ENCODE data around the gene GAREM2. TPM values are rescaled to one million over a fixed set of nuclear protein-coding genes. Genes with fewer than 3 reads are reported as not detected.

The GAREM2 gene
- total and polyA plus RNA-seq, 4 donors, result 0.08 to 0.28 (median 0.16) TPM

GRCh38 chr2:26190369-26190768, 17.5 kb downstream of the GAREM2 start:
- no peak overlapping the region for H3K9ac ChIP-seq (ENCODE audit: low read depth in 1 of 2, low read length in 2 of 2)
- 93% methylated on average over 7 of the region's 7 CpGs for WGBS
- DNase-seq (ENCODE audit: low spot score), result no peak
- peaks cover 6 to 51% (median 40%) of the 10 kb centered on the region in 4 donors for H3K36me3 ChIP-seq (ENCODE audit: control insufficient read depth in 4 of 4, insufficient read depth in 3 of 4, low read depth in 1 of 4, low read length in 3 of 4)
- no peak overlapping the region for H3K27ac ChIP-seq (ENCODE audit: low read depth in 1 of 2, low read length in 2 of 2)
- no peaks in the 10 kb centered on the region for H3K4me1 ChIP-seq (ENCODE audit: control insufficient read depth in 4 of 4, insufficient read depth in 4 of 4, low read length in 3 of 4)
- TF ChIP-seq MAX (IDR thresholded peaks at IDR 0.05) (no peak), HNF4A (conservative IDR thresholded peaks at IDR 0.05) (no peak), FOXA1 (IDR thresholded peaks at IDR 0.05) (no peak), ATF3 (IDR thresholded peaks at IDR 0.05) (no peak), RAD21 (IDR thresholded peaks at IDR 0.05) (no peak), RXRA (IDR thresholded peaks at IDR 0.05) (no peak), ZBTB33 (IDR thresholded peaks at IDR 0.05) (no peak), FOXA2 (IDR thresholded peaks at IDR 0.05) (no peak), CTCF (IDR thresholded peaks at IDR 0.05; ENCODE audit: low read depth, low read length, missing input control) (no peak), JUND (IDR thresholded peaks at IDR 0.05) (no peak), GABPA (IDR thresholded peaks at IDR 0.05 in 1 of 2, conservative IDR thresholded peaks at IDR 0.05 in 1 of 2) (no peak), TAF1 (conservative IDR thresholded peaks at IDR 0.05) (no peak), YY1 (IDR thresholded peaks at IDR 0.05) (no peak), NR2F2 (IDR thresholded peaks at IDR 0.05) (no peak)
- no peak overlapping the region for H3K4me3 ChIP-seq (ENCODE audit: low read depth in 1 of 3, low read length in 3 of 3)
- H3K27me3 ChIP-seq (ENCODE audit: control insufficient read depth in 4 of 4, insufficient read depth in 4 of 4, low read length in 3 of 4), result no peaks in the 10 kb centered on the region
- no peaks in the 10 kb centered on the region for H3K9me3 ChIP-seq (ENCODE audit: control insufficient read depth in 4 of 4, low read length in 3 of 4)

GRCh38 chr2:26191316-26192159, 18.6 kb downstream of the GAREM2 start:
- Histone ChIP-seq H3K9me3 (ENCODE audit: control insufficient read depth in 4 of 4, low read length in 3 of 4) (no peaks in the 10 kb centered on the region), H3K9ac (ENCODE audit: low read depth in 1 of 2, low read length in 2 of 2) (no peak overlapping the region), H3K27ac (ENCODE audit: low read depth in 1 of 2, low read length in 2 of 2) (no peak overlapping the region), H3K4me1 (ENCODE audit: control insufficient read depth in 4 of 4, insufficient read depth in 4 of 4, low read length in 3 of 4) (no peaks in the 10 kb centered on the region), H3K36me3 (ENCODE audit: control insufficient read depth in 4 of 4, insufficient read depth in 3 of 4, low read depth in 1 of 4, low read length in 3 of 4) (peaks cover 9 to 62% (median 50%) of the 10 kb centered on the region in 4 donors), H3K27me3 (ENCODE audit: control insufficient read depth in 4 of 4, insufficient read depth in 4 of 4, low read length in 3 of 4) (no peaks in the 10 kb centered on the region), H3K4me3 (ENCODE audit: low read depth in 1 of 3, low read length in 3 of 3) (no peak overlapping the region)
- WGBS, result 91% methylated on average over 20 of the region's 20 CpGs
- peak; percentile 58 for DNase-seq (ENCODE audit: low spot score)
- TF ChIP-seq ZBTB33 (IDR thresholded peaks at IDR 0.05), result no peak
- TF ChIP-seq NR2F2 (IDR thresholded peaks at IDR 0.05), result no peak
- TF ChIP-seq REST (IDR thresholded peaks at IDR 0.05), result no peak
- TF ChIP-seq RXRA (IDR thresholded peaks at IDR 0.05), result no peak
- TF ChIP-seq SP1 (IDR thresholded peaks at IDR 0.05), result no peak
- TF ChIP-seq EGR1 (IDR thresholded peaks at IDR 0.05; ENCODE audit: low read depth in 2 of 2), result no peak
- TF ChIP-seq FOXA1 (IDR thresholded peaks at IDR 0.05), result no peak
- no peak for TF ChIP-seq HNF4A (conservative IDR thresholded peaks at IDR 0.05)
- TF ChIP-seq FOXA2 (IDR thresholded peaks at IDR 0.05), result no peak
- TF ChIP-seq TAF1 (conservative IDR thresholded peaks at IDR 0.05), result no peak
- TF ChIP-seq YY1 (IDR thresholded peaks at IDR 0.05), result no peak
- no peak for TF ChIP-seq HNF4G (IDR thresholded peaks at IDR 0.05)
- no peak for TF ChIP-seq ATF3 (IDR thresholded peaks at IDR 0.05)
- no peak for TF ChIP-seq JUND (IDR thresholded peaks at IDR 0.05)
- no peak for TF ChIP-seq GABPA (IDR thresholded peaks at IDR 0.05 in 1 of 2, conservative IDR thresholded peaks at IDR 0.05 in 1 of 2)
